GM11168 (cell line): ENCODE results near the gene PXT1.
"Not testable (repeated sequence)": the region's sequence is repeated elsewhere in the genome, so short reads cannot be mapped to it uniquely, and the experiment has no call there.

ENCODE experiments used
- in situ Hi-C: fragments of 300-500 bp; cut with MboI; formaldehyde crosslinking; loops from one replicate; pipeline ENCODE4 v1.12.0; 2022; ENCODE audit warnings: low sequenced_read_pairs; ENCODE audit not compliant: unreplicated experiment

The PXT1 gene

GRCh38 chr6:36442671-36443470 is at the start of gene PXT1, which contains the start of gene KCTD20:
PXT1 (minus strand) TSS chr6:36442854; CDS start chr6:36426082, 16,772 bp downstream.
KCTD20 (plus strand) TSS chr6:36443000; CDS start chr6:36470098, 27,098 bp downstream.
- in situ Hi-C loops: no loop called here

- in situ Hi-C loops: no loop called here
Measured at GRCh38 chr6:36492092-36492491, 49.4 kb upstream of the PXT1 start.

GRCh38 chr6:36491378-36491965 is 48.8 kb upstream of the PXT1 start:
- in situ Hi-C loops: no loop called here

DNA sequence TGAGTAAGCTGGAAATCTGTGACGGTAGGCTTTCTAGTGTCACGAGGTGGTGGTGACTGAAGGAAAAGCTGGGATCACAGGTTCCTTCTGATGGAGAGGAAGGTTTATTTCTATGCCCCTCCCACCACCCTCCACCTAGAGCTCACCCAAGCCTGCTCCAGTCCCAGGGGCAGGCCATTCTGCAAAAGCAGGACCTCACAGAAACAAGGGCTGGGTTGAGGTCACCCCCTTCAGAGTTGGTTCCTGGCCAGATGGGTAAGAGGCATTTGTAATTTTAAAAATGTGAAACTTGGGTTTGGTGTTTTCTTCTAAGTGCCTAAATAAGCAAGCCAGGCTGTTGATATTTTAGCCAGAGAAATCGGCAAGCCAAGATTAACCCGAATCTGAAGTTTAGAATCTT is 46.8 kb upstream of the PXT1 start:
- in situ Hi-C loops: no loop called here

GRCh38 chr6:36488221-36488620 is 45.6 kb upstream of the PXT1 start:
- in situ Hi-C loops: no loop called here

DNA sequence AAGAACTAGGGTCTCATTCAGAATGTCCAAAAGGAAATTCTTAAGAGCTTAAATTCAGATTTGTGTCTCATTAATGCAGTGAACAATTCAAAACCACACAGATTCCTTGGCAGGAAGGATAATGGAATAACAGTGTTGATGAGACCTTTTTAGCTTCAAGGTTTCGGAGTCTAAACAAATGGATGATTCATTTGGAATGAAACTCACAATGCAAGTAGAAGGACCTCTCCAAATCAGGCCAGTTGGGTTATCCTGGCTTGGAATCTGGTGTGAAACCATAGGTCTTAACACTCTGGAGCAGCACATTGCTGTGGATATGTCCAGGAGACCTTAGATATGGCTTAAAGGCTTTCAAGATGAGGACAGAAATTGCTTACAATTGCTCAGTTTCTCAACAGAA is 45.0 kb upstream of the PXT1 start:
- in situ Hi-C loops: no loop called here

DNA sequence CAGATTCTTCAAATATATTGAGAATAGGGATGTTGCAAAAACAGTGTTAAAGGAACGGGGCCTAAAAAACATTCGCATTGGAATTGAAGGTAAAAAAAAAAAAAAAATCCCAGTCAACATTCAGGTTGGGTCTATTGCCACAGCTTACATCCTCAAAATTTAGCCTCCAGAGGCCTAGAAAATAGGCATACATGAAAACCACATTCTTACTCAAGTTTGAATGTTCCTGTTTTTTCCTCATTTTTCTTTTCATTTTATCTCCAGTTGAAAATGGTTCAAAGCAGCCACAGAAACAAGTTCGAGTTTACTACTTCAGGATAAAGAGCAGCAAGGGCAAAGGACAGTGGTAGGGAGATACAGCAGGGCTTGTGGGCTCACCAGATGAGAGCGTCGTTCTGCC is 42.1 kb upstream of the PXT1 start:
- in situ Hi-C loops: no loop called here

GRCh38 chr6:36483326-36483725 is 40.7 kb upstream of the PXT1 start:
- in situ Hi-C loops: not testable (repeated sequence)

DNA sequence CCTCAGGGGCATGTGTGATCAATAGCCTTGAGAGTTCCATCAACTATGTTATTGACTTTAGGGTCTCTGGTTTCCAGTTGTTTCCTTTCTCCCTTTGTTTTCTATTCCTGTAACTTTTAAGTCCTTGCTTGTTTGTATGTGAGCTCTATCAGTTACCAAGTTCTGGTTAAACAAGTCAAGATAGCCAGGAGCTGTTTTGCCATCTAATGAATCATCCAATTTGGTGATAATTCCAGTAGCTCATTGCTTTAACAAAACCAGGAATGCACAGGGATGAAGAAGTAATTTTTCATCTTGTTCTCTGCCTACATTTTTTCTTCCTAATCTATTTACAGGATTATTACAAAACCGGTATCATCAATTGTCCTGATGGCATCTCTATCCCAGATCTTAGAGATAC is 36.6 kb upstream of the PXT1 start:
- in situ Hi-C loops: no loop called here

DNA sequence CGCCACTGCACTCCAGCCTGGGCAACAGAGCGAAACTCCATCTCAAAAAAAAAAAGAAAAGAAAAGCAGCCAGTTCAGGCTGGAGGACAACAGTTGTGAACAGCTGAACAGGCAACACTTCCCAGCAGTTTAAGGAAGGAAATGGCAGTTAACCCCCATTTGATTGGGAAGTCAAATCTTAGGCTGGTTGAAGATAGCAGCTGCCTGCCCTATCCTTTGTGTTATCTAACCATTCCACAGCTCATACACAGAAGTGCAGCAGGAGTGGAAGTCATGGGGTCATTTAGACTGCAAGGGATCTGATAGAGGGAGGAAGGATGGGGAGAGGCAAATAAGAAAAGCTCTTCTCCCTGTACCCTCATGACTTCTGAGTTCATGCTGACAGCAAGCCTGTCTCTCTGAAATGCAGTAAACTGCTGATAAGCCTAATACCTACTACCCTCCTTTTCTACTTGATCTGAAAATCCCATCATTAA is 35.4 kb upstream of the PXT1 start:
- in situ Hi-C loops: no loop called here

- in situ Hi-C loops: no loop called here
Measured at GRCh38 chr6:36469946-36470345, 27.3 kb upstream of the PXT1 start.

DNA sequence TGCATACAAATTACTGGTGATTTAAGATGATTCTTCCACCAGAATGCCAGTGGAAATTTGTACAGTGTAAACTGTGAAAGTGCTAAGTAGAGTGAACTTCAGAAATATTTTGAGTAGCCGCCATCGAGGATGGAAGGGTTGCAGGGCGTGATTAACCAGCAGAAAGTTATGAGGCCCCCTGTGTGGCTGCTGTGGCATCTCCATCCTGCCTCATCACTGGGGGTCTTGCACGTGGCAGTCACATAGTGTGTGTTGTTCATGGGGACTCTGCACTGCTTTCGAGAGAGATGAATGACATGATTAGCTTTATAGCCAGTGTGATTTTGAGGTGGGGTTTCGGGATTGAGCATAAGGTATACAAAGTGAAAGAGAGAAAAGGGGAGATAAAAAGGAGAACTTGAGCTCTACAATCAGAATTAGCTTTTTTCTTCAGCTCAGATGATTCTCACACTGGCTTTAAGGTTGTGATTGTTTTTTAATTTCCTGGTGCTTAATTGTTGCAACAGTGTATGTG is 26.6 kb upstream of the PXT1 start:
- in situ Hi-C loops: no loop called here

- in situ Hi-C loops: no loop called here
Measured at GRCh38 chr6:36467625-36468024, 25.0 kb upstream of the PXT1 start.

DNA sequence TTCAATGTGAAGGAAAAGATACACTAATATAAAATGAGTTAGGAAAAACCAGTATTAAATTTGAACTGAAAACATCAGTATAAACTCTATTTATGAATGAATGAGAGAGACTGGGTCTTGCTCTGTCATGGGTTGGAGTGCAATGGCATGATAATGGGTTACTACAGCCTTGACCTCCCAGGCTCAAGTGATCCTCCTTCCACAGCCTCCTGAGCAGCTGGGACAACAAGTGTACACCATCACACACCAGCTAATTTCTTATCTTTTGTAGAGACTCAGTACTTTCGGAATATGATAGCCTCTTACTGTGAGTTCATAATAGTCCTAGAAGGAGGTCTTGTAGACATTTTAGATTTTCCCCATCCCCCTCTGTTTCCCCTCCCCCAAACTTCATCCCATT is 21.6 kb upstream of the PXT1 start:
- in situ Hi-C loops: no loop called here

GRCh38 chr6:36463676-36464075 is 21.0 kb upstream of the PXT1 start:
- in situ Hi-C loops: no loop called here

GRCh38 chr6:36461646-36462045 is 19.0 kb upstream of the PXT1 start:
- in situ Hi-C loops: no loop called here

- in situ Hi-C loops: no loop called here
Measured at GRCh38 chr6:36460916-36461315, 18.3 kb upstream of the PXT1 start.

DNA sequence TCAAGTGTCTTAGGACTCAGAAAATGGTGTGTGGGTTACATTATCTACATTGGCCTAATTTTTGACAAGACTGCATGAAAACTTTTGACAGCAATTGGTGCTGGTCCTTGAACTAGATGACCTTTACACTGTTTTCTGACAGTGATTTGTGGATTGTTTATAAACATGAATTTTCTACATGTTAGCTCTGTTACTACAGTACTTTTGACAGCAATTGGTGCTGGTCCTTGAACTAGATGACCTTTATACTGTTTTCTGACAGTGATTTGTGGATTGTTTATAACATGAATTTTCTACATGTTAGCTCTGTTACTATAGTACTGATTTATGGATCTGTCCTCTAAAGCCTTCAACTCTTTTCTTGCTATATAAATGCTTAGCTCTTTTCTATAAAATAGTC is 16.8 kb upstream of the PXT1 start:
- in situ Hi-C loops: no loop called here

DNA sequence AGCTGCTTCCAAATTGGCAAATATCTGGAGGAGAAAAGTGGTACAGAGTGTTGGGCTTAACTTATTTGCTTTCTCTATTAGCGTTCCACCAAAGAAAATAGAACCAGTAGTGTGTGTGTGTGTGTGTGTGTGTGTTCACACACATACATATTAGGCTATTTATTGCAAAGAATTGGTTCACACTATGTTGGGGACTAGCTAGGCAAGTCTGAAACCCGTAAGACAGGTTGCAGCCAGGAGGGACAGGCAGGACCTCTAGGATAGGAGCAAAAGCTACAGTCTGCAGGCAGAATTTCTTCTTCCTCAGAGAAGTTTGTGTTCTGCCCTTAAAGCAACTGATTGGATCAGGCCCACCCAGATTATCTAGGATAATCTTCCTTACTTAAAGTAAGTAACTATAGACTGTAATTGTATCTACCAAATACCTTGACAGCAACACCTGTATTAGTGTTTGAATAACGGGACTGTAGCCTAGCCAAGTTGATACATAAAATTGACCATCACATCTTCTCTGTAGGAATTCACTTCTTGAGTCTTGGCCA is 12.9 kb upstream of the PXT1 start:
- in situ Hi-C loops: no loop called here

DNA sequence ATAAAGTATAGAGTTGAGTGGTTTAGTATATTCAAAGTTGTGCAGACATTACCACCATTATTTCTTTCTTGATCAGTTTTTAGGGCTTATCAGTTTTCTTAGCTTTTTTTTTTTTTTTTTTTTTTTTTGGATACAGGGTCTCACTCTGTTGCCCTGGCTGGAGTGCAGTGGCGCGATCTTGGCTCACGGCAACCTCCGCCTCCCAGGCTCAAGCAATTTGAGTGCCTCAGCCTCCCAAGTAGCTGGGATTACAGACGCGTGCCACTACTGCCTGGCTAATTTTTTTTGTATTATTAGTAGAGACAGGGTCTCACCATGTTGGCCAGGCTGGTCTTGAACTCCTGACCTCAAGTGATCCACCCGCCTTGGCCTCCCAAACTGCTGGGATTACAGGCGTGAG is 10.2 kb upstream of the PXT1 start:
- in situ Hi-C loops: not testable (repeated sequence)

DNA sequence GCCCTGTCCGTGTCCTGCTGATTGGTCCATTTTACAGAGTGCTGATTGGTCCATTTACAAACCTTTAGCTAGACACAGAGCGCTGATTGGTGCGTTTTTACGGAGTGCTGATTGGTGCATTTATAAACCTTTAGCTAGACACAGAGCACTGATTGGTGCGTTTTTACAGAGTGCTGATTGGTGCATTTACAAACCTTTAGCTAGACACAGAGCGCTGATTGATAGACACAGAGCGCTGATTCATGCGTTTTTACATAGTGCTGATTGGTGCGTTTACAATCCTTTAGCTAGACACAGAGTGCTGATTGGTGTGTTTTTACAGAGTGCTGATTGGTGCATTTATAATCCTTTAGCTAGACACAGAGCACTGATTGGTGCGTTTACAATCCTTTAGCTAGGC is 6.5 kb upstream of the PXT1 start:
- in situ Hi-C loops: not testable (repeated sequence)
